Stimulated activated CD4-positive, alpha-beta T cell treated with anti-CD3 and anti-CD28 coated beads, TNF-alpha, amount 100 ng/mL, for 1 hour (primary cell): ENCODE data around the gene PRDX2.

ENCODE experiments used
- DNase-seq, 3 donors: peaks; one replicate each; pipeline ENCODE4 v3.0.0-alpha.2; 2020; ENCODE audit warnings: low read depth in 3 of 3, low spot score in 1 of 3

The PRDX2 gene

DNA sequence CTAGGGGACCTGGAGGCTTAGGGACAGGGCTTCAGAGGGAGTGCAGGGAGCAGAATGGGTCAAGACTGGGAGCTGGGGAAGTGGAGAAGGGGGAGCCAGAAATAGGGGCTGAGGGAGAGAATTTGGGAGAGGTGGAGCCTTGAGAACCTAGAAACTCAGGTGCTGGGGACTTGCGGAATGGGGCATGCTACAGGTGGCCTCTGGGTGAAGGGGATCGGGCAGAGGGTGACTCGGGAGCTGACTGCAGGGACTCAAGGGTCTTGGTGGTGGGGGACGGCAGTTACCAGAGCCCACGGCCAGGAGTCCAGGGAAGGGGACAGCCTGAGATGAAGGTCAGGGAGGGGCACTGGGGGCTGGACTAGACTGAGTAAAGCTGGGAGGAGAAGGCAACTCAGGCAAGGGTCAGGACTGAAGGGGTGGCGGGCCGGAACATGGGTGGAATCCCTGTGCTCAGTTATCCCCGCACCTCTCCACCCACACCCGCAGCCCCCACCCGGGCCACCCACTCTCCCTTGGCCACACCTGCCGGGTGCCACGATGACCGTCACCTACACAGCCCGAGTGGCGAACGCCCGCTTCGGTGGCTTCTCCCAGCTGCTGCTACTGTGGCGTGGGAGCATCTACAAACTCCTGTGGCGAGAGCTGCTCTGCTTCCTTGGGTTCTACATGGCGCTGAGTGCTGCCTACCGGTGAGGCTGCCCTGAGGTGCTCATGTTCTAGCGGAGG is 49.4 kb downstream of the PRDX2 start:
- DNase-seq = no peak

DNA sequence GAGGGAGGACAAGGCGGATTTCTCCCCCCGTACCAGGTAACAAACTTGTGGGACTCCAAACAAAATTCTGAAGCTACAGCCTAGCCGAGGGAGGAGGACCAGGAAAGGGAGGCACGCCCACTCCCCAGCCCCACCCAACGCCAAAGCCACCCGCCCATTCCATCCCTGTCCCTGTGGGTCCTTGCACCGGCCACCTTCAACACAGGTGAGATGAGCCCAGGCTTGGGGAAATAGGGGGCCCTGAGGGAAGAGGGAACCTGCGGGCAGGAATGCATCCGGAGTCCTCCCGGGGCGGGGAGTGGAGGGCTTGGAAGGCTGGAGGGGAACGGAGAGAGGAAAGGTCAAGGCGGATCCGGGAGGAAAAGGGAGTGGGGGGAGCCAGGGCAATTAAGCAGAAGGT is 50.0 kb downstream of the PRDX2 start, which contains the start of gene BEST2:
TSS of gene BEST2 (plus strand) at position 157 of the 400 bp plus-strand sequence. CDS start 802 bp downstream, outside the sequence.
- no peak for DNase-seq

DNA sequence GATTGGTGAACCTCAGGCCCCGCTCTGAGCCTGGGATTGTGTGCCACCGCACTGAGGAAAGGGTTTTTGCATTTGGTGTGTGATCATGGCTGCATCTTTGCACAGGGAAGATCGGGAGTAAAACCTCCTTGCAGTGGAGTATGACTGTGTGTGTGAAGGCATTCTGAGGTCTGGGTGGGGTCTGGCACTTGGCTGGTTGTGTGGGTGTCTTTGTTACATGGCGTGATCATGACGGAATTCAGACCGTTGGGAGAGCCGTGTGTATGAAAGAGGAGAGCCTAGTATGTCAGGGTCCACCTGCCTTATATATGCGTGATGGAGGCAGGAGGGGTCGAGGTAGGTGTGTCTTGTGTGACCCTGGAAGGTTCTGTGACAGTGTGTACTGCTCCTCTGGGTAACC is 50.7 kb downstream of the PRDX2 start:
- no peak for DNase-seq

DNA sequence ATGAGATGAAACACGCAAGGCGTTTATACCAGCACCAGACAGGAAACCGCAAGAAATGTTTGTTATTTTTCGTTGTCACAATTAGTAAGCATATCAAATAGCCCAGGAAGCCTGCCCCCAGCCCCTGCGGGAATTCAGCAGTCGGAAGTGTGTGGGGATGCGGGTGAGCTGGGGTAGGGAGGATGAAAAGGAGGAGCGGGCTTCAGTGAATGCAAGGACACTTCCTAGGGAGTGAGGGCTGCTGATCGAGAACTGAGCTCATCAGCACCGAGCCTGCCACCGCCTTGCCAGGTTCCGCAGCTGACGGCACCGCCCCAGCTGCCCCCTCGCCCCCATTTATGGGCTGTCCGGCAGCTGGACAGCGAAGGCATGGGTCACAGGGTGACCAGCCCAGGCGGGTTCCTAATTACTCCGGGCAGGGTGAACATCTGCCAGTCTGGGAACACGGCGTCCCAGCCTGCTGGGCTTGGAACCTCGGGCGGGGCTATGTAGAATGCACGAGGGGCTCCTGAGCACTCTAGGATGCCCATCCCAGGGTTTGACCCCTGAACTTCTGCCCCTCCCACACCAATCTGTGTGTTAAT is 51.6 kb downstream of the PRDX2 start:
- DNase-seq = no peak

DNA sequence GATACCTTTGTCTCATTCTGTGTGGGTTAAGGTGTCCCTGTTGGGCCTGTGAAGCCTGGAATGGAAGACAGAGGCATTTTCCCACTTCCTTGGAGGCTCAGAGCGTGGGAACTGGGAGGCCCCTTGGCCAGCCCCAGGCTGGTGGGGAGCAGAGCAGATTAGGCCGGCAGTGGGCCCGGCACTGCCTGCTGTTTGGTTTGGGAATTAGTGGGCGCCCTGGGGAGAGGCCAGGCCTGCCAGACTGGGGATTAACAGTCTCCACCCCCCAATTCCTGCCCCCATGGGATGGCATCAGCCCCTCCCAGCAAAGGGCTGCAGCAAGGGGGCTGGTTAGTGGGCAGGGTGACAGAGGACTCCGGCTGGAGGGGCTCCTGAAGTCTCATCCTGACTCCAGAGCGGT is 53.1 kb downstream of the PRDX2 start:
- no peak for DNase-seq
